ENCODE data around the gene C2CD4A.

Gene C2CD4A

DNA sequence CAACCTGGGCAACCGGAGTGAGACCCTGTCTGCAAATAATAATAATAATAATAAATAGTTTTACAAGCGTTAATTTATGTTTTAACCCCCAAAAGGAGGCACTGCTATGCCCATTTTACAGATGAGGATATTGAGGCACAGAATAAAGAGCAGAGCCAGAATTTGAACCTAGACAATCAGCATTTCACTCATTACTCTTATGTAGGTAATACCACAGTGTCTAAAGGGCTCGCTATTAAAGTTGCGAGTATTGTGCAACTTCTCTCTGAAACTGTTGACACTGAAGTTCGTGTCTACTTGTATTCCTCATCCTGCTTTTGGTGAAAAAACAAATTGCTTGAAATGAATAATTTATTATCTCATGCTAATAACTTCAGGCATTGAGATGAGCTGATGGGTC lies 2.8 kb downstream of the C2CD4A start:
- Histone ChIP-seq H3K27ac (ENCODE audit: low read length) (no peak overlapping the region), H4K20me1 (ENCODE audit: insufficient read depth, low read length) (no peaks in the 10 kb centered on the region), H3K9me2 (replicated peaks; ENCODE audit: insufficient read depth, low read length) (no peaks in the 10 kb centered on the region), H3K4me2 (ENCODE audit: low read depth, low read length) (no peak overlapping the region), H3K27me3 (replicated peaks; ENCODE audit: insufficient read depth, low read length) (peaks cover 12% of the 10 kb centered on the region; the same call in 1 of the 2 replicates), H3K4me1 (ENCODE audit: low read length) (no peaks in the 10 kb centered on the region), H3K4me3 (ENCODE audit: low read length) (no peak overlapping the region), H3F3A (ENCODE audit: insufficient read depth, low read length) (peaks cover 7% of the 10 kb centered on the region; the same call in 1 of the 2 replicates), H3K9ac (ENCODE audit: low read length) (no peak overlapping the region), H3K79me2 (ENCODE audit: low read length) (no peaks in the 10 kb centered on the region), H2AFZ (ENCODE audit: low read length) (no peak overlapping the region), H3K36me3 (replicated peaks; ENCODE audit: insufficient read depth, low read length) (no peaks in the 10 kb centered on the region), H3K9me3 (replicated peaks; ENCODE audit: insufficient read depth, low read length) (no peaks in the 10 kb centered on the region)
- TF ChIP-seq, protein P1, sequence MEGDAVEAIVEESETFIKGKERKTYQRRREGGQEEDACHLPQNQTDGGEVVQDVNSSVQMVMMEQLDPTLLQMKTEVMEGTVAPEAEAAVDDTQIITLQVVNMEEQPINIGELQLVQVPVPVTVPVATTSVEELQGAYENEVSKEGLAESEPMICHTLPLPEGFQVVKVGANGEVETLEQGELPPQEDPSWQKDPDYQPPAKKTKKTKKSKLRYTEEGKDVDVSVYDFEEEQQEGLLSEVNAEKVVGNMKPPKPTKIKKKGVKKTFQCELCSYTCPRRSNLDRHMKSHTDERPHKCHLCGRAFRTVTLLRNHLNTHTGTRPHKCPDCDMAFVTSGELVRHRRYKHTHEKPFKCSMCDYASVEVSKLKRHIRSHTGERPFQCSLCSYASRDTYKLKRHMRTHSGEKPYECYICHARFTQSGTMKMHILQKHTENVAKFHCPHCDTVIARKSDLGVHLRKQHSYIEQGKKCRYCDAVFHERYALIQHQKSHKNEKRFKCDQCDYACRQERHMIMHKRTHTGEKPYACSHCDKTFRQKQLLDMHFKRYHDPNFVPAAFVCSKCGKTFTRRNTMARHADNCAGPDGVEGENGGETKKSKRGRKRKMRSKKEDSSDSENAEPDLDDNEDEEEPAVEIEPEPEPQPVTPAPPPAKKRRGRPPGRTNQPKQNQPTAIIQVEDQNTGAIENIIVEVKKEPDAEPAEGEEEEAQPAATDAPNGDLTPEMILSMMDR (IDR thresholded peaks at IDR 0.05; ENCODE audit: low read length) = no peak
- TF ChIP-seq EZH2phosphoT487 (IDR thresholded peaks at IDR 0.05; ENCODE audit: low read length) = no peak
- TF ChIP-seq EZH2 (optimal IDR thresholded peaks at IDR 0.05; ENCODE audit: low read depth, low read length) = no peak
- DNase-seq = no peak

DNA sequence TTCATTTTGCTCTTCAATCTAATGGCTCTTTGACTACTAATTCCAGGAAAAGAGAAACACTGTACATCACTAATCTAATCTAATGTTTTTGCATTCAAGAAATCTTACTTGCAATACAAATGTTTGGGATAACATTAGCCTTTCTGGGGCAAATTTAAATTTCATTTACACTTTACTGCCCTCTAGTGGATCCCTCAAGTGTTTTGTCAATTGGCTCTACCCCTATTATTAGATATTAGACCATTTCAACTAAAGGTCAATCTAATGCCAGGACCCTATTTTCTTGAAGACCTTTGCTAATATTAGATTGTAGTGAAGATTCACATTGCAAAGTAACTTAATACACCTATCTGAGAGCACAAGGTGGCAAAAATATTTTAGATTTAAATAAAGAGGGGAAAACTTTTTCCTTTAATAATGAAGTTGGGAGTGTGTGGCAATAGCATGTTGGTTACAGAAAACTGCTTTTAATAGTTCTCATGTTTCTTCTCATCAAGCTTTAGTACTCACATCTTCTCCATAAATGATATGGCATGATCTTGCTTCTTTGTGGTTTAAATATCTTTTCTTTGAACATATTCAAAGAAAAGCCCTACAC lies 5.0 kb downstream of the C2CD4A start:
- Histone ChIP-seq H3F3A (ENCODE audit: insufficient read depth, low read length) (peaks cover 6% of the 10 kb centered on the region; the same call in 1 of the 2 replicates), H3K27ac (ENCODE audit: low read length) (no peak overlapping the region), H3K9ac (ENCODE audit: low read length) (no peak overlapping the region), H3K36me3 (replicated peaks; ENCODE audit: insufficient read depth, low read length) (no peaks in the 10 kb centered on the region), H3K4me2 (ENCODE audit: low read depth, low read length) (no peak overlapping the region), H3K27me3 (replicated peaks; ENCODE audit: insufficient read depth, low read length) (peaks cover 8% of the 10 kb centered on the region; the same call in 1 of the 2 replicates), H3K9me2 (replicated peaks; ENCODE audit: insufficient read depth, low read length) (no peaks in the 10 kb centered on the region), H3K9me3 (replicated peaks; ENCODE audit: insufficient read depth, low read length) (no peaks in the 10 kb centered on the region), H3K4me3 (ENCODE audit: low read length) (no peak overlapping the region), H2AFZ (ENCODE audit: low read length) (no peak overlapping the region), H3K4me1 (ENCODE audit: low read length) (no peaks in the 10 kb centered on the region), H3K79me2 (ENCODE audit: low read length) (no peaks in the 10 kb centered on the region), H4K20me1 (ENCODE audit: insufficient read depth, low read length) (no peaks in the 10 kb centered on the region)
- peak; percentile 51 for DNase-seq
- TF ChIP-seq EZH2phosphoT487 (IDR thresholded peaks at IDR 0.05; ENCODE audit: low read length) (no peak), EZH2 (optimal IDR thresholded peaks at IDR 0.05; ENCODE audit: low read depth, low read length) (no peak)
- TF ChIP-seq, protein P1 (IDR thresholded peaks at IDR 0.05; ENCODE audit: low read length) = peak; percentile 66

DNA sequence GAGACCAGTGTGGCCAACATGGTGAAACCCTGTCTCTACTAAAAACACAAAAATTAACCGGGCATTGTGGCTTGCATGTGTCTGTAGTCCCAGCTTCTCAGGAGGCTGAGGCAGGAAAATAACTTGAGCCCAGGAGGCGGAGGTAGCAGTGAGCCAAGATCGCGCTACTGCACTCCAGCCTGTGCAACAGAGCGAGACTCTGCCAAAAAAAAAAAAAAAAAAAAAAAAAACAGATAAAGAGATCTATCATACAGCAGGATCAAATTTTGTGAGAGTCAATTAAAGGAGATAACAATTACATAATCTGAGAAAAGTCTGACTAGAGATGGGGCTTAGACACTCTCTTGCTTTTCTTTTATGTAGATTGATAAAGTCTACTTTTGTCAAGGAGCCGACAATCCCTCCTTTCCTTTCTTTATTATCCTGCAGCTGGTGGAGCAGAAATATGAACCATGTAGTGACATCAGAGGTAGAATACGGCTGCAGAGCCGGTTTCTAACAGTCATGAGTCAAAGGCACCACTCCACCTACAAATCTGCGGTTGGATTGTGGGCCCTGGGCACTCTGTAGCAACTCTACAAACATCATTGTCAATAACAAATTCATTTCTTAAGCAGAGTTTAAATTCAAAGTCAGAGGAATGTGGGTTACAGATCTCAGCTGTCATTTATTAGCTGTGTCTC lies 9.0 kb downstream of the C2CD4A start:
- H3K27ac ChIP-seq (ENCODE audit: low read length) = no peak overlapping the region
- no peak overlapping the region for H3K9ac ChIP-seq (ENCODE audit: low read length)
- H3K36me3 ChIP-seq (replicated peaks; ENCODE audit: insufficient read depth, low read length) = no peaks in the 10 kb centered on the region
- no peaks in the 10 kb centered on the region for H3K27me3 ChIP-seq (replicated peaks; ENCODE audit: insufficient read depth, low read length)
- no peaks in the 10 kb centered on the region for H4K20me1 ChIP-seq (ENCODE audit: insufficient read depth, low read length)
- no peak overlapping the region for H2AFZ ChIP-seq (ENCODE audit: low read length)
- no peak overlapping the region for H3K4me3 ChIP-seq (ENCODE audit: low read length)
- no peaks in the 10 kb centered on the region for H3K9me3 ChIP-seq (replicated peaks; ENCODE audit: insufficient read depth, low read length)
- H3K4me1 ChIP-seq (ENCODE audit: low read length) = no peaks in the 10 kb centered on the region
- no peak for DNase-seq
- no peak overlapping the region for H3K4me2 ChIP-seq (ENCODE audit: low read depth, low read length)
- H3K9me2 ChIP-seq (replicated peaks; ENCODE audit: insufficient read depth, low read length) = no peaks in the 10 kb centered on the region
- TF ChIP-seq, protein P1 (IDR thresholded peaks at IDR 0.05; ENCODE audit: low read length) = no peak
- no peak for TF ChIP-seq EZH2 (optimal IDR thresholded peaks at IDR 0.05; ENCODE audit: low read depth, low read length)
- no peaks in the 10 kb centered on the region for H3K79me2 ChIP-seq (ENCODE audit: low read length)
- no peaks in the 10 kb centered on the region for H3F3A ChIP-seq (ENCODE audit: insufficient read depth, low read length)

Measured in MM.1S (cell line).